DOHH2 (cell line): ENCODE measurements around the gene JMJD6.

Source experiments
- H3F3A ChIP-seq: fragments of 200-600 bp; sonication (generic), shearing (Covaris generic); 2 replicates; pipeline ENCODE4 v1.6.0; 2016; ENCODE audit warnings: antibody characterized with exemption, mild to moderate bottlenecking; ENCODE audit not compliant: control insufficient read depth, insufficient read depth
- H3K27ac ChIP-seq: fragments of 200-600 bp; sonication (generic); 2 replicates; pipeline ENCODE4 v1.5.1; 2014; ENCODE audit warnings: low read depth, mild to moderate bottlenecking, low read length, moderate library complexity
- H3K27me3 ChIP-seq: fragments of 200-600 bp; sonication (generic); 2 replicates; pipeline ENCODE4 v1.6.1; 2014; ENCODE audit warnings: mild to moderate bottlenecking, low read length, mixed read lengths; ENCODE audit not compliant: control insufficient read depth
- H3K36me3 ChIP-seq: fragments of 200-600 bp; sonication (generic); 2 replicates; pipeline ENCODE4 v1.6.1; 2014; ENCODE audit warnings: mild to moderate bottlenecking, low read length, moderate library complexity, mixed read lengths; ENCODE audit not compliant: control insufficient read depth
- H3K4me1 ChIP-seq: fragments of 200-600 bp; sonication (generic); 2 replicates; pipeline ENCODE4 v1.6.1; 2014; ENCODE audit warnings: mild to moderate bottlenecking, low read length, mixed read lengths; ENCODE audit not compliant: control insufficient read depth
- H3K4me2 ChIP-seq: fragments of 200-600 bp; sonication (generic); 2 replicates; pipeline ENCODE4 v1.6.0; 2014; ENCODE audit warnings: mild to moderate bottlenecking, low read length, moderate library complexity
- H3K4me3 ChIP-seq: fragments of 200-600 bp; sonication (generic); 2 replicates; pipeline ENCODE4 v1.5.1; 2014; ENCODE audit warnings: mild to moderate bottlenecking, low read length, mixed read lengths
- H3K79me2 ChIP-seq: fragments of 200-600 bp; sonication (generic); 2 replicates; pipeline ENCODE4 v1.6.1; 2014; ENCODE audit warnings: mild to moderate bottlenecking, low read length, mixed read lengths; ENCODE audit not compliant: control insufficient read depth
- H3K9me2 ChIP-seq: fragments of 200-600 bp; sonication (generic); replicated peaks from 2 replicates; pipeline ENCODE4 v1.6.1; 2014; ENCODE audit warnings: mild to moderate bottlenecking, low read length, mixed read lengths; ENCODE audit not compliant: control insufficient read depth
- H3K9me3 ChIP-seq: fragments of 200-600 bp; sonication (generic); 2 replicates; pipeline ENCODE4 v1.6.1; 2014; ENCODE audit warnings: antibody characterized with exemption, low read length, mixed read lengths; ENCODE audit not compliant: control insufficient read depth, insufficient read depth
- H4K20me1 ChIP-seq: fragments of 200-600 bp; sonication (generic); 2 replicates; pipeline ENCODE4 v1.6.0; 2014; ENCODE audit warnings: low read depth, mild to moderate bottlenecking, antibody characterized with exemption, low read length, moderate library complexity; ENCODE audit not compliant: control insufficient read depth, insufficient read depth
- CTCF ChIP-seq: fragments of 200-600 bp; sonication (generic); IDR thresholded peaks from one replicate; pipeline ENCODE4 v1.5.1; 2014; ENCODE audit warnings: antibody characterized with exemption, mild to moderate bottlenecking, low read depth, low read length; ENCODE audit not compliant: poor library complexity, severe bottlenecking
- EZH2phosphoT487 ChIP-seq: fragments of 200-600 bp; sonication (generic); IDR thresholded peaks from 2 replicates; pipeline ENCODE4 v1.6.1; 2017; ENCODE audit warnings: borderline replicate concordance, mild to moderate bottlenecking, antibody characterized with exemption, low read length, moderate library complexity, mixed read lengths

JMJD6 gene

GRCh38 chr17:76720941-76721340, 5.5 kb downstream of the JMJD6 start:
- no peak overlapping the region for H3K4me2 ChIP-seq
- H3K9me2 ChIP-seq, result no peaks in the 10 kb centered on the region
- no peak overlapping the region for H3K27ac ChIP-seq
- H3K27me3 ChIP-seq, result no peaks in the 10 kb centered on the region
- H3K36me3 ChIP-seq, result peaks cover 88% of the 10 kb centered on the region
- H3K79me2 ChIP-seq, result peaks cover 35% of the 10 kb centered on the region
- H4K20me1 ChIP-seq, result 0 out of 2 replicates have a peak, but pooled peaks cover 3% of the 10 kb centered on the region
- no peaks in the 10 kb centered on the region; the same call in 1 of the 2 replicates for H3F3A ChIP-seq
- TF ChIP-seq EZH2phosphoT487 (no peak), CTCF (no peak)
- H3K9me3 ChIP-seq, result no peaks in the 10 kb centered on the region
- H3K4me3 ChIP-seq, result no peak overlapping the region
- H3K4me1 ChIP-seq, result peaks cover 13% of the 10 kb centered on the region

- TF ChIP-seq CTCF, result no peak
- no peak for TF ChIP-seq EZH2phosphoT487
- Histone ChIP-seq H3K4me1 (peaks cover 15% of the 10 kb centered on the region), H3K79me2 (peaks cover 28% of the 10 kb centered on the region), H3F3A (no peaks in the 10 kb centered on the region), H3K9me2 (no peaks in the 10 kb centered on the region), H3K9me3 (no peaks in the 10 kb centered on the region), H3K4me3 (no peak overlapping the region), H3K4me2 (no peak overlapping the region), H3K27me3 (no peaks in the 10 kb centered on the region), H3K36me3 (peaks cover 91% of the 10 kb centered on the region), H4K20me1 (no peaks in the 10 kb centered on the region), H3K27ac (no peak overlapping the region)
Observed at GRCh38 chr17:76720211-76720610, 6.2 kb downstream of the JMJD6 start.

GRCh38 chr17:76718516-76718915, 7.9 kb downstream of the JMJD6 start:
- no peaks in the 10 kb centered on the region for H3K9me2 ChIP-seq
- H3K4me3 ChIP-seq, result no peak overlapping the region
- no peak for TF ChIP-seq EZH2phosphoT487
- TF ChIP-seq CTCF, result no peak
- H3F3A ChIP-seq, result no peaks in the 10 kb centered on the region
- H3K79me2 ChIP-seq, result peaks cover 11% of the 10 kb centered on the region
- H3K27ac ChIP-seq, result no peak overlapping the region
- H3K4me1 ChIP-seq, result peaks cover 11% of the 10 kb centered on the region
- no peaks in the 10 kb centered on the region for H4K20me1 ChIP-seq
- H3K36me3 ChIP-seq, result peaks cover 86% of the 10 kb centered on the region
- no peaks in the 10 kb centered on the region for H3K9me3 ChIP-seq
- no peak overlapping the region for H3K4me2 ChIP-seq
- no peaks in the 10 kb centered on the region for H3K27me3 ChIP-seq

GRCh38 chr17:76716839-76717215, 9.6 kb downstream of the JMJD6 start:
- no peaks in the 10 kb centered on the region for H3K27me3 ChIP-seq
- no peak overlapping the region for H3K27ac ChIP-seq
- no peak overlapping the region for H3K4me2 ChIP-seq
- H3K36me3 ChIP-seq, result peaks cover 79% of the 10 kb centered on the region
- H3K4me1 ChIP-seq, result peaks cover 11% of the 10 kb centered on the region
- no peaks in the 10 kb centered on the region for H4K20me1 ChIP-seq
- H3K9me3 ChIP-seq, result no peaks in the 10 kb centered on the region
- H3K4me3 ChIP-seq, result no peak overlapping the region
- TF ChIP-seq CTCF, result no peak
- no peak for TF ChIP-seq EZH2phosphoT487
- peaks cover 2% of the 10 kb centered on the region; the same call in 1 of the 2 replicates for H3K79me2 ChIP-seq
- peaks cover 1% of the 10 kb centered on the region; the same call in 1 of the 2 replicates for H3F3A ChIP-seq
- no peaks in the 10 kb centered on the region for H3K9me2 ChIP-seq
